Stimulated activated naive CD4-positive, alpha-beta T cell treated with Interleukin-2 at 50 U/mL for 16 hours (primary cell): ENCODE data around the gene NCAPH2.
A peak's percentile ranks its signal among the peaks of the same experiment; 100 is the strongest.

Experiments
- DNase-seq: peaks from one replicate; lab custom pipeline; 2025; lab: John Stamatoyannopoulos, UW

Gene NCAPH2

DNA sequence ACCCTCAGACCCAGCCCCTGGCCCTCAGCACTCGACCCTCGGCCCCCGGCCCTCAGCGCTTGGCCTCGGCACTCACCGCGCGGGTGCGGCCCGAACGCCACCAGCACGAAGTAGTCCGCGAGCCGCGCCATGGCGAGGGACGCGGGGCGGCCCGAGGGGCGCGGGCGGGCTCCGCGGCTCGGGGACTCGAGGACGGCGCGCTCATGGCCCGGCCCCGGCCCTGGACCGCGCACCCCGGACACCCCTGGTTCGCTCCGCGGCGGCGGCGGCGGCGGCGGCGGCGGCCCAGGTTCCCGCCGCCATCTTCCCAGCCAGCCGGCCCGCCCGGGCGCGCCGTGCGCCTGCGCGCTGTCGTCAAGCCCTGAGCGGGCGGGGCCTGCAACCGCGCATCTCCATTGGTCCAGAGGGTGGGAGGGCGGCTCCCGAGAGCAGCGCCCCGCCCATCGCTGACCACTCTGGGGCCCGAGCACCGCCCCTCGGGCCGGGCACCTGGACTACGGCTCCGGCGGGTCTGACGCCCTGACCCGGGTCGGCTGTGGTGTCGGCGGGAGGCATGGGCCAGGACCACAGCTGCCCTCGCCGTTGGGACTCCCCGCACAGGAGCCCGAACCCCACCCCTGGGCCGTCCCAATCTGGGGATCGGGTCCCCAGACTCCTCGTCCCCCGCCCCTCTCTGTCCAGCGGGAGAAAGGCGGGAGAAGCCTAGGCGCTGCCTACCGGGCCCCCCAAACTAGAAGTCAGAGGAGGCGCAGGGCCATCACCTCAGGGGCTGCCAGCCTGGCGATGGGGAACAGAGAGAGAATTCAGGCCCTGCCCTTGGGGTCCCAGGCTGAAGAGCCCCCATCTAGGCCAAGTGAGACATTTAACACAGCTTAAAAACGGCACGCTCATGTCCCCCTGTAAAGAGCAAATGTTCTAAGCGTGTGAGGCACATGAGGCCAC lies 33.0 kb upstream of the NCAPH2 start, which contains the start of gene SBF1:
Gene SBF1, minus strand, starts transcription at position 326 of the 942 bp plus-strand sequence. Its CDS starts 195 bp downstream, at position 131.
- DNase-seq = peak; percentile 84

DNA sequence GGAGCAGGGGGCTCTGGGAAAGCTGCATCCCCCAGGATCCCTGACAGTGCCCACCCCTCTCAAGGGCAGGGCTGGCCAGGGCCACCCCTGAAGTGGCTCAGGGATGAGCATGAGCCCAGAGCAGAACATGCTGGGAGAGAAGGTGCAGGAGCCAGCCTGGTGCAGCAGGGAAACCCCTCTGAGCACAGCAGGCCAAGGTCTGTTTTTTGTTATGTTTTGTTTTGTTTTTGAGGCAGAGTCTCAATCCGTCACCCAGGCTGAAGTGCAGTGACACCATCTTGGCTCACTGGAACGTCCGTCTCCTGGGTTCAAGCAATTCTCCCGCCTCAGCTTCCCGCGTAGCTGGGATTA lies 32.4 kb upstream of the NCAPH2 start:
- no peak for DNase-seq

DNA sequence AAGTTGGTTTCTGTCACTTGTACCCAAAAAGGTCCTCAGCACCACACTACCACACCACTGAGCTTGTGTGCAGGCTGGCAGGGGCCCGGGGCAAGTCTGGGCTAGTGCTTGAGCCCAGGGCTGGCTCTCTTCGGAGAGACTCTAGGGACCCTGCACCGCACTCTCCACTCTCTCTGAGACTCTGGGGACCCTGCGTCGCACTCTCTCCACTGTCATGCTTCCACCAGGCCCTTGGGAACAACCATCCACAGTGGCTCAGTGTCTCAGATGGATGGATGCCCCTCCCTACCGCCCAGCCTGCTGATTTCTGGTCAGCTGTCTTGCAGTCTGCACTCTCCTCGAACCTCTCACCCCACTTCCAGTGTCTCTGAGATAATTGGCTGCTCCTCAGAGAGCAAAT lies 31.2 kb upstream of the NCAPH2 start:
- DNase-seq = no peak

DNA sequence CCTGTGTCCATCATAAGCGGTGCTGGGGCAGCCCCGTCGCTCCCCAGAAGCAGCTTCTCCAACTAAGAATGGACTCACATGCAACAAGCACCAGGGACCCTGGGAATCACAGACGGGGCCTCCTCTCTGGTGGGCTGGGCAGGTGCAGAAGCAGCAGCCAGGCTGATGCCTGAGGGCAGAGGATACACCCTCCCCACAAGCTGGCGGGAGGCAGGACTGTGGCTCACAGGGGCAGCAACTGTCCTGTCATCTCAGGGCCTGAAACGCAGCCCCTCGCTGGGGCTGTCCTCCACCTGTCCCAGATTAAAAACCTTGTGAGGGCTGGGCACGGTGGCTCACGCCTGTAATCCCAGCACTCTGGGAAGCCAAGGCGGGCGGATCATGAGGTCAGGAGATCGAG lies 30.1 kb upstream of the NCAPH2 start:
- DNase-seq = no peak

DNA sequence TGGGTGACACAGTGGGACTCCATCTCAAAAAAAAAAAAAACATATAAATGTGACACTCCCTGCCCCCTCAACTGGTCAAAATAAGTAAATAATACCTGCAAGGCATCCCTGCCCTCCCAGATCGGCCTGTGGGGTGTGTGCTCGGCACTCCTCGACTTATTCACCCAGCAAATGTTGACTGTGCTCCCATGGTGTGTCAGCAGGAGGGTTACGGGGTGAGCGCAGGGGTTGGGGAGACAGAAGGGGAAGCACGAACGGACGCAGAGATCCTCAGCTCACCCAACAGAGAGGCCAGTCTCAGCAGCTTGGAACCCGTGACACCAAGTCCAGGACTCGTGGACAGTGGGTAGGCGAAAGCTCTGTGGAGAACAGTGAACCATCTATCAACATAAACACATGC lies 28.3 kb upstream of the NCAPH2 start:
- DNase-seq = no peak

DNA sequence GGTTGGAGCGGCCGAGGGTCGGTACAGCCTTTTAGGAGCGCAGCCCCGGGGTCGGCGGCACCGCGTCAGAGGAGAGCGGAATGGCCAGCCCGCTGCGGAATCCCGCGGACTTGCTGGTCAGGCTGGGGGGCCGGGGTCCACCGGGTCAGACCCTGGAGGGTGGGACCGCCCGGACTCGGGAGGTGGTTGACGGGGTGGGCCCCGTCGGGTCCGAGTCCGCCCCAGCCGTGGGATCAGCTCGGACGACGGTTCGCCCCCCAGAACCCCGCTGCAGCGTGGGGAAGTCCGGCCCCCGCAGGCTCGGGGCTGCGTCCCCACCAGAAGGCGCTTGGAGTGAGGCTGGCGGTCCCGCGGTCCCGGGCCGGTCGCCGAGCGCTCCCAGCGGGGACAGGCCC lies 27.0 kb upstream of the NCAPH2 start:
- no peak for DNase-seq

DNA sequence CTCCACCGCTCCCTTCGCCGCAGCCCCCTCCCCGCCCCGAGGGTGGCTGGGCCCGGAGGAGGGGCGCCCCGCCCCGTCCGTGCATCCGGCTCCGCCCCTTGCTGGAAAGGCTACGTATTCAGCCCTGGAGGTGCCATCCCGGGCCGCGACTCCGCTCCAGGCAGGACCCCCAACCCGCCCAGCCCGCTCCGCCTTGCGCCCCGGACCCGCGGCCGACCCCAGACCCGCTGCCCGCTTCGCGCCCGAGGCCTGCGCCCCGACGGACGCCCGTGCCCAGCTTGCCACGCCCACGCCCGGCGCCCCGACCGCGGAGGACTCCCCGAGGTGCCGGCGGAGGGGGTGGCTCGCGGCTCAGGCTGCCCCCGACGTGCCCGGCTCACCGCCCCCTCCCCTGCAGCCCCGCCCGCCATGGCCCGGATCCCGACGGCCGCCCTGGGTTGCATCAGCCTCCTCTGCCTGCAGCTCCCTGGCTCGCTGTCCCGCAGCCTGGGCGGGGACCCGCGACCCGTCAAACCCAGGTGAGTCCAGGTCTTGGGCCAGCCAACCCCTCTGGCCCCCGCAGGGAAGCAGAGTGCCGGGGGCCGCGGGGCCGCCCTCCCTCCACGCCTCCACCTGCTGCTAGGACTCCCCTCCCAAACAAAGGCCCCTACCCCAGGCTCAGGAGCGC lies 26.5 kb upstream of the NCAPH2 start, which contains the start of gene ADM2:
Gene ADM2, plus strand, starts transcription at position 104 of the 667 bp plus-strand sequence. Its CDS starts 305 bp downstream, at position 409.
- DNase-seq = peak; percentile 60

DNA sequence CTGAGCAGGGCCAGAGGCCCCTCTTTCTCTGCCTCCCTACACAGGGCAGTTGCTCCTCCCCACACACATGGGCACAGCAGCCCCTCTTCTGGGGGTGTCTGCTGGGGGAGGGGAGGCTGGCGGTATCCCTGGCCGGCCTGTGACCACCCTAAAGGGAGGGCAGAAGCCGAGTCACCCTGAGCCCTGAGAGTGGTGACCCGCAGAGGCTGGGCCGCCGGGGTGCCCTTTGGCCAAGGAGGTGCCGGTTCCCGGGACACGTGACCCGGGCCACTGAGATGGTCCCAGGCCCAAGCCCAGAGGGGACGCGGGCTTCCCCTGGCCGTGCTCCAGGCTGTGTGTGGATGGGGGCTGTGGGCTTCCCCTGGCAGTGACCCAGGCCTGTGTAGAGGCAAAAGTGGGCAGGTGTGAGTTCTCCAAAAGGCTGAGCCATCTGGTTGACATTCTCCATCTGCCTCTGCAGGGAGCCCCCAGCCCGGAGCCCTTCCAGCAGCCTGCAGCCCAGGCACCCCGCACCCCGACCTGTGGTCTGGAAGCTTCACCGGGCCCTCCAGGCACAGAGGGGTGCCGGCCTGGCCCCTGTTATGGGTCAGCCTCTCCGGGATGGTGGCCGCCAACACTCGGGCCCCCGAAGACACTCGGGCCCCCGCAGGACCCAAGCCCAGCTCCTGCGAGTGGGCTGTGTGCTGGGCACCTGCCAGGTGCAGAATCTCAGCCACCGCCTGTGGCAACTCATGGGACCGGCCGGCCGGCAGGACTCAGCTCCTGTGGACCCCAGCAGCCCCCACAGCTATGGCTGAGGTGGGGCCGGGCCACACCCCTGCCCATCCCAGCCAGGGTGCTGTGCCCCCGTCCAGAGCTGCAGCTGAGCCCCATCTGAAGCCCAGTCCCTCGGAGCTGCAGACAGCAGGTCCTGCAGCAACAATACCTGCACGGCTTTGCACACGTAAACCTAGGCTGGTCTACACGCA lies 25.6 kb upstream of the NCAPH2 start:
- no peak for DNase-seq

DNA sequence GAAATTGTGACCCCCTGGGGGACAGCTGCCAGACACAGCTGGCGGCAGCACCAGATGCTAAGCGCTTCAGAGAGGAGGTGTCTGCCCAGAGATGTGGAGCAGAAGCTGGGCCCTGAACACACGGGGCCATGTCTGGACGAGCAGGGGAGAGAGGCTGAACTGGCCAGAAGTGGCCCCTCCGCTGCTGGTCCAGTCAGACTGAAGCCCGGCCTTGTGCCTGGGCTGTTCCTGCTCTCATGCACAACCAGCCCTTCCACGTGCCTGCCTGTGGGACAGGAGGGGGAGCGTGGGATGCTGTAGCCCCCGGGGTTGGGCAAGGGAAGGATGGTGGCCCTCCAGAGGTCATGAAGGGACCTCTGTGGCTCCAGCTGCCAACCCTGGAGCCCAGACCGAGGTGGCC lies 24.9 kb upstream of the NCAPH2 start:
- DNase-seq = no peak

DNA sequence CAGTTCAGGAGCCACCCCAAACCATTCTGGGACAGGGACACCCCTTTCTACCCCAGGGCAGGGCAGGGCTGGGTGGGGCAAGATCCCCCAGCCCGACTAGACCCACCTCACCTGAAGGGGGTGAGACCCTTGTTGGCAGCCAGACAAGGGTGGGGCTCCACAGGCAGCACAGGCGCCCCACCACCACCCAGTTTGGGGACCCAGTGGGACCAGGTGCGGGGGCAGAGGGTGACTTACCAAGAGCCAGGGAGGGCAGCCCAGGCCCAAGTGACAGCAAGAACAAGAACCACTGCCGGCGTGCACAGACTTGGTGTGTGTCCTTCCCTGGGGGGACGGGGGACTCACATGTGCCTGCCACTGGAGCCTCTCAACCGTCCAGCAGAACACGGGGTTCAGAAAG lies 24.5 kb upstream of the NCAPH2 start:
- no peak for DNase-seq

DNA sequence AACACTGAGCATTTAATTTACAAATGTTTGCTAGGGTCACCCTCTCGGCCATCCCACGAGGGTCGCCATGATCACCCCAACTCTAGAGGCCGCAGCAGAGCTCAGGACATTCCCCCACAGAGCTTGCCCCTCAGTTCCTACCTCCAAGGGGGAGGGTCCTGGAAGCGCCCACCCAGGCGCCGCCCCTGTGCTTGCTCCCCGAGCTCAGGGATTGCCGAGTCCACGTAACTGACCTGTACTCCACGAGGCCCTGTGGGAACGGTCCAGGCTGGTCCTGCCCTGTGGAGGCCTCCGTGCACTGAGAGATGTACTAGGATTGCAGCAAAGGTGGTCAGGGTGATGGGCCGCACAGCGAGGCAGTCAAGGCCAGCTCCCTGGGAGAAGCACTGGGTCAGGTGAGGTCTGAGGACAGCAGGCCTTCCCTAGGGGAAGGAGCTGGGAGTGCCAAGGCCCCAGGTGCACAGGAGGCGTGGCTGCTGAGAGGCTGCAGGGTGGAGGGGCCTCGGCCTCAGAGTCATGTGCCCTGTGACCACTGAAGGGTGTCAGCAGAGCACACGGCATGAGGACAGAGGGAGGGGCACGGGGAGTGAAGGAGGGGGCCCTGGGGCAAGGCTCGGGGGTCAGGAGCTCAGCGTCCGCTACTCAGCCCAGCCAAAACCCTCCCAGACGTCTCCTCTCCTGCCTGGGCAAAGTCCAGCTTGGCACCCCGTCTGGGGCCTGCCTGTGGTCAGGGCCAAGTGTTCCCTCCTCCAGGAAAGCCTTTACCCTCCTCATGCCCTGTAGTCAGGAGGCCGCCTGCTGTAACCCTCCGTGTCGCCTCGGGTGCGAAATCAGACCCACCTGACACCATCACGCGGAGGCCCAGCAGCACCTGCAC lies 23.8 kb upstream of the NCAPH2 start:
- no peak for DNase-seq

DNA sequence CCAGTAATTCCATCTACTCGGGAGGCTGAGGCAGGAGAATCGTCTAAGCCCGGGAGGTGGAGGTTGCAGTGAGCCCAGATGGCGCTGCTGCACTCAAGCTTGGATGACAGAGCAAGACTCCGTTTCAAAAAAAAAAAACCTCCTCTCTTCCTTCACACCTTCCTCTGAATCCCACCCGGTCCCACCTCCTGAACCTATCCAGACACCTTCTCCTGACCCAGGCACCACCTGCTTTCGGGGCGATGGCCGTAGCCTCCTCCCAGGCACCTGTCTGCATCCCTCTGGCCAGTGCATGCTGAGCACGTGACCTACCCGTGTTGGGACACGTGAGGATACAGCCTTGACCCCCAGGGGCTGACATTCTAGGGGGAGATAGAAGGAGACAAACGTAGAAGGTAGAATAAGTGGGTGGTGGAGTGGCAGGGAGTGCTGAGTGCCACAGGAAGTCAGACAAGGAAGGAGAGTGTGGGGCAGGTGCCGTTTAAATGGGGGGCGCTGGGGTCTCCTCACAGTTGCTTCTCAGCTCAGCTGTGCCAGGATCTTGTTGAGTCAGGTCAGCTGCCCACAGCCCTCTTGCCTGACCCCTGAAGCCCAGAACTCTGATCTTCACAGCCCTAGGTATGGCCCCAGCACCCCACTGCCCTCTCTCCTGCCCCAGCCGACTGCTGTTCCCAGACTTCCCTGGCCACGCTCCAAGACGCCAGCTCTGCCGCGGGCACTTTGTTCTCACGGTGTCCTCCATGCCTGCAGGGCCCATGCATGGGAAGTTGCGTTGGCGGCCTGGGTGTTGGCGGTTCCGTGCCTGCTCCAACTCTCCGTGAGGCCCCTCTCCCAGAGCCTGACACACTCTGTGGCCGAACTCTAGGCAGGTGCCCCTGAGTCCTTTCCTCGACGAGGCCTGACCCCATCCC lies 22.5 kb upstream of the NCAPH2 start:
- no peak for DNase-seq

DNA sequence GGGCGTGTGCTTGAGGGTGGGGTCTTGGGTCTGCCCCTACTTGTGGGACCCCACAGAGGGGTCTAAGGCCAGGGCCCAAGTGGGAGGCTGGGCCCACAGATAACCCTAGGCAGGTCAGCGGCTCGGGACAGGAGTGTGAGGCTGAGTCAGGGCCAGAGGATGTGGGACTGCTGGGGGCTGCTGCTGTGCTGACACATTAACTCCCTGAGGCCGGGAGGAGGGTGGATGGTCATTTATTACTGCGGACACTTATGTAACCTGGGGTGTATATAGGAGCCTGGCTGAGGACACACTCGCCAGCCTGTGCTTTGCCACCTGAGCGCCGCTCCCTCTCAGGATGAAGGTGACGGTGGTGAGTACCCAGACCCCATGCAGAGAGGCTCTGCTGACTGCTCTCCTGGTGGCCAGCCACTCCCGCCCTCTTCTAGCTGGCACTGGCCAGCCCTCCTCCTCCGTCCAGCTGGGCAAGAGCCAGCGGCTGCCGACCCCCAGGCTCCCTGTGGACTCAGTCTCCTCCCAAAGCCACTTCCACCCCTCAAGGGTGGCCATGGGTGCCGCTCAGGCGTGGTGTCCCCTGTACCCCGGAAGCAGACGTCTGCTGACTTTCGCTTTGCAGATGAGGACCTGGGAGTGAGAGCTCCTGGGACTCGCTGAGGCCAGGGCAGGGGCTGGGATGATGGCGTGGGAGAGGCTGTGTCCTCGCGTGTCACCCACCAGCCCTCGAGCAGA lies 21.3 kb upstream of the NCAPH2 start, which contains the start of gene MIOX:
Gene MIOX, plus strand, starts transcription at position 299 of the 729 bp plus-strand sequence. Its CDS starts 39 bp downstream, at position 338.
- no peak for DNase-seq

DNA sequence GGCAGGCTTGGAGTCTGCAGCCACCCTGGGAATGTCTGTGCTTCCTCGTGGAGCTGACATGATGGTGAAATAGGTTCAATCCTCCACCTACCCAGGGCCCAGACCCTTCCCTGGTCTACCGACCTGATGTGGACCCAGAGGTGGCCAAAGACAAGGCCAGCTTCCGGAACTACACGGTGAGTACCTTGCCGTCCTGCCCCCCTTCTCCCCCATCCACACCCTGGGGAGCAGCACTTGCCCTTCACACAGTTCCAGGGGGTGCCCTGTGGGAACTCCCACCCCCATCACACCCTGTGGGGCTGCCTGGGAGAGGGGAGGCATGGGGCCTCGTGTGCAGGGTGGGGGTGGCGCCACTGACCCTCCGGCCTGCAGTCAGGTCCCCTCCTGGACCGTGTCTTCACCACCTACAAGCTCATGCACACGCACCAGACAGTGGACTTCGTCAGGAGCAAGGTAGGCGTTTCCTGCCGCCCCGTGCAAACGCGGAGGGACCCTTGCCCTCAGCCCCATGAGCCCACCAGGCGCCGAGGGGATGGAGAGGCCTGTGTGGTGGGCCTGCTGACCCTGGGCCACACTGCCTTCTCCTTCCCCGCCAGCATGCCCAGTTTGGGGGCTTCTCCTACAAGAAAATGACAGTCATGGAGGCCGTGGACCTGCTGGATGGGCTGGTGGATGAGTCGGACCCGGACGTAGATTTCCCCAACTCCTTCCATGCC lies 20.6 kb upstream of the NCAPH2 start:
- DNase-seq = no peak

DNA sequence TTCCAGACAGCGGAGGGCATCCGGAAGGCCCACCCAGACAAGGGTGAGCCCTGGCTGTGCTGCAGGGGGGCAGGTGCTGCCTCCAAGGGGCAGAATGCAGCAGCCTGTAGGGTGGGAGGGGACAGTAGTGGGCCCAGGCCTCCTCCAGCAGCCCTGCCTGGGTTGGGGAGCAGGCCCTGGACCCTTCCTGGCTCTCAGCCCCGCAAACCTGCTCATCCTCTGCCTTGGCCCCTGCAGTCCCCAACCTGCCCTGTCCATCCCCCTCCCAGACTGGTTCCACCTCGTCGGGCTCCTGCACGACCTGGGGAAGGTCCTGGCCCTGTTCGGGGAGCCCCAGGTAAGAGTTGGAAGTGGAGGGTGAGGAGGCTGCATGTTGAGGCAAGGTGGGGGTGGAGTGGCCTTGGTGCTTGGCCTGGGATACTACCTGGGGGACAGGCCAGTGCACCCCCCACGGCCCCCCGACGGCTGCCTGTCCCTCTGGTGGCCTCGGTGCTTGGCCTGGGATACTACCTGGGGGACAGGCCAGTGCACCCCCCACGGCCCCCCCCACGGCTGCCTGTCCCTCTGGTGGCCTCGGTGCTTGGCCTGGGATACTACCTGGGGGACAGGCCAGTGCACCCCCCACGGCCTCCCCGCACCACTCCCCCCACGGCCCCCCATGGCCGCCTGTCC lies 19.9 kb upstream of the NCAPH2 start:
- no peak for DNase-seq

DNA sequence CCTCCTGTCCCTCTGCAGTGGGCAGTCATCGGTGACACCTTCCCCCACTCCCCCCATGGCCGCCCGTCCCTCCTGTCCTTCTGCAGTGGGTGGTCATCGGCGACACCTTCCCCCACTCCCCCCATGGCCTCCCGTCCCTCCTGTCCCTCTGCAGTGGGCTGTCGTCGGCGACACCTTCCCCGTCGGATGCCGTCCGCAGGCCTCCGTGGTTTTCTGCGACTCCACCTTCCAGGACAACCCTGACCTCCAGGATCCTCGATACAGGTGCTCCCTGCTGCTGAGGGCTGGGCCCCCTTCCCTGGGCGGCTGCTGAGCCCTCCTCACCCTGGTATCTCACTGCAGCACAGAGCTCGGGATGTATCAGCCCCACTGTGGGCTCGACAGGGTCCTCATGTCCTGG lies 19.1 kb upstream of the NCAPH2 start:
- DNase-seq = no peak

DNA sequence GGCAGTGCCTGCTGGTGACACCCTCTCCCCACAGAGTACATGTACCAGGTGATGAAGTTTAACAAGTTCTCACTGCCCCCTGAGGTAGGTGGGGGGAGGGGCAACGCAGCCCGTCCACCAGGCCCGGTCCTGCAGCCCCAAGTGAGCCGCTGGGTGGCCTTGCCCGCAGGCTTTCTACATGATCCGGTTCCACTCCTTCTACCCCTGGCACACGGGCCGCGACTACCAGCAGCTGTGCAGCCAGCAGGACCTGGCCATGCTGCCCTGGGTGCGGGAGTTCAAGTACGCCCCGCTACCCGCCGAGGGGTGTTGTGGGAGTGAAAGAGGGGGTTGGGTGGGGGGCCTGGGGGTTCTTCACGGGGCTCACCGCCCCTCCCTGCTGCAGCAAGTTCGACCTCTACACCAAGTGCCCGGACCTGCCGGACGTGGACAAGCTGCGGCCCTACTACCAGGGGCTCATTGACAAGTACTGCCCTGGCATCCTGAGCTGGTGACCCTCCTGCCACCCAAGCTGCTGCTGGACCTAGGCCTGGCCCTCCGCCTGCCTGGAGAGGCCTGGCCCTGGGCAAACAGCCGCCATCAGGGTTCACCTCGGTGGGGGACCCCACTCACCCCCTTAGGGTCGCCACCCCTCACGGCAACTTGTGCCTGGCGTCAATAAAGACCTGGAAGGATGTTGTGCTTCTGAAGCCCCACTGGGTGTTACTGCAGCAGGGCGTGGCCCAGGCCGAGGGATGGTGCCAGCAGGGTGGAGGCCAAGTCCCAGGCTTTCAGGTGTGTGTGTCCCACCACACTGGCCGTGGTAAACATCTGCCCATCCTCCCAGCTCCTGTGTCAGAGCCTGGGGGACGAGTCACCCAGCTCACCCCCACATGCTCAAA lies 18.4 kb upstream of the NCAPH2 start:
- DNase-seq = no peak
